Measurements from ENCODE around the gene DDX51.

DNA sequence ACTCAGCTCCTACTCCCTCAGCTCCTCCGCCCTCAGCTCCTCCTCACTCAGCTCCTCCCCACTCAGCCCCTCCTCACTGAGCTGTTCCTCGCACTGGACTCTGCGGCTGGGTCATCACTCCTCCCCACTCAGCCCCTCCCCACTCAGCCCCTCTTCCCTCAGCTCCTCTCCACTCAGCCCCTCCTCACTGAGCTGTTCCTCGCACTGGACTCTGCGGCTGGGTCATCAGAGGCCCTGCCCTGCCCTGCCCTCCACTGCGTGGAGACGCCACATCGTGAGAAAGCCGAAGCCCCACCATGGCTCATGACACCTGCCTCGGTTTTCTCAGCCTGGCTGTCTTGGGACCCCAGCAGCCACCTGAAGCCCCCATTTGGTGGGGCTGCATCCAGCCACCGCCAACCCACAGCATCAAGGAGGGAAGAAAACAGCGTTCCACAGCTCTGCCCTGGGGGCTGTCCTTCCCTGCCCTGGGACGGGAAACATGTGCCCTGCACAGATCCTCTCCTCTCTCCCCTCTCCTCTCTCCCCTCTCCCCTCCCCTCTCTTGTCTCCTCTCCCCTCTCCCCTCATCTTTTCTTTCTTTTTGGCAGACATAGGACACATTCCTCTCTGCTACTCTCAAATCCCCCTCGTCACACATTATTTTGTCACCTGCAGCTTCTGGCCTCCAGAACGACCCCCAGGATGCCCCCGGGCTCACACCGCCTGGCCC, 17.8 kb upstream of the DDX51 start:
- TF ChIP-seq, protein P1, sequence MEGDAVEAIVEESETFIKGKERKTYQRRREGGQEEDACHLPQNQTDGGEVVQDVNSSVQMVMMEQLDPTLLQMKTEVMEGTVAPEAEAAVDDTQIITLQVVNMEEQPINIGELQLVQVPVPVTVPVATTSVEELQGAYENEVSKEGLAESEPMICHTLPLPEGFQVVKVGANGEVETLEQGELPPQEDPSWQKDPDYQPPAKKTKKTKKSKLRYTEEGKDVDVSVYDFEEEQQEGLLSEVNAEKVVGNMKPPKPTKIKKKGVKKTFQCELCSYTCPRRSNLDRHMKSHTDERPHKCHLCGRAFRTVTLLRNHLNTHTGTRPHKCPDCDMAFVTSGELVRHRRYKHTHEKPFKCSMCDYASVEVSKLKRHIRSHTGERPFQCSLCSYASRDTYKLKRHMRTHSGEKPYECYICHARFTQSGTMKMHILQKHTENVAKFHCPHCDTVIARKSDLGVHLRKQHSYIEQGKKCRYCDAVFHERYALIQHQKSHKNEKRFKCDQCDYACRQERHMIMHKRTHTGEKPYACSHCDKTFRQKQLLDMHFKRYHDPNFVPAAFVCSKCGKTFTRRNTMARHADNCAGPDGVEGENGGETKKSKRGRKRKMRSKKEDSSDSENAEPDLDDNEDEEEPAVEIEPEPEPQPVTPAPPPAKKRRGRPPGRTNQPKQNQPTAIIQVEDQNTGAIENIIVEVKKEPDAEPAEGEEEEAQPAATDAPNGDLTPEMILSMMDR (conservative IDR thresholded peaks at IDR 0.05; ENCODE audit: low read length): no peak
- no peak for TF ChIP-seq EZH2phosphoT487 (IDR thresholded peaks at IDR 0.05; ENCODE audit: borderline replicate concordance)
